IPS DF 19.7 (cell line): Measurements from ENCODE around the gene C1orf116.

Experiments used
- DNase-seq: peaks from one replicate; pipeline ENCODE4 v3.0.0-alpha.2; 2013; ENCODE audit warnings: low read depth, low spot score

C1orf116 gene

GRCh38 chr1:207032528-207033017 is at the start of gene C1orf116:
C1orf116 (minus strand) TSS chr1:207032756; CDS start chr1:207027598, 5,158 bp downstream.
- peak; percentile 96 for DNase-seq

- DNase-seq = no peak
Observed at GRCh38 chr1:207081806-207082205, 49.2 kb upstream of the C1orf116 start.

GRCh38 chr1:207081088-207081487 is 48.5 kb upstream of the C1orf116 start:
- no peak for DNase-seq

- no peak for DNase-seq
Observed at GRCh38 chr1:207079706-207080241, 47.2 kb upstream of the C1orf116 start.

- no peak for DNase-seq
Observed at GRCh38 chr1:207078578-207079132, 46.1 kb upstream of the C1orf116 start.

GRCh38 chr1:207077470-207078377 is 45.2 kb upstream of the C1orf116 start:
- no peak for DNase-seq

- no peak for DNase-seq
Observed at GRCh38 chr1:207077012-207077411, 44.5 kb upstream of the C1orf116 start.

GRCh38 chr1:207076181-207076955 is 43.8 kb upstream of the C1orf116 start:
- no peak for DNase-seq

GRCh38 chr1:207073906-207074820 is 41.6 kb upstream of the C1orf116 start:
- no peak for DNase-seq

- DNase-seq = no peak
Observed at GRCh38 chr1:207072233-207072632, 39.7 kb upstream of the C1orf116 start.

- no peak for DNase-seq
Observed at GRCh38 chr1:207071426-207071825, 38.9 kb upstream of the C1orf116 start.

- no peak for DNase-seq
Observed at GRCh38 chr1:207070811-207071210, 38.3 kb upstream of the C1orf116 start.

- no peak for DNase-seq
Observed at GRCh38 chr1:207069858-207070506, 37.4 kb upstream of the C1orf116 start.

GRCh38 chr1:207069061-207069460 is 36.5 kb upstream of the C1orf116 start:
- DNase-seq = no peak

GRCh38 chr1:207067665-207068064 is 35.1 kb upstream of the C1orf116 start:
- no peak for DNase-seq

GRCh38 chr1:207067185-207067584 is 34.6 kb upstream of the C1orf116 start:
- no peak for DNase-seq

GRCh38 chr1:207064561-207064960 is 32.0 kb upstream of the C1orf116 start:
- DNase-seq = no peak

GRCh38 chr1:207063014-207063413 is 30.5 kb upstream of the C1orf116 start:
- DNase-seq = no peak

- DNase-seq = no peak
Observed at GRCh38 chr1:207062058-207062457, 29.5 kb upstream of the C1orf116 start.

GRCh38 chr1:207060596-207060995 is 28.0 kb upstream of the C1orf116 start:
- DNase-seq = no peak
